Measurements from ENCODE around the gene NCLN.
"Not testable (repeated sequence)": the region's sequence is repeated elsewhere in the genome, so short reads cannot be mapped to it uniquely, and the experiment has no call there.

Gene NCLN

GRCh38 chr19:3184847-3185460 lies 776 bp upstream of the NCLN start:
- DNase-seq, result peak; percentile 71

- DNase-seq, result no peak
These were observed 494 bp downstream of the NCLN start for GRCh38 chr19:3186160-3186688.

- no peak for DNase-seq
These were observed 1.3 kb downstream of the NCLN start for GRCh38 chr19:3186891-3187661.

DNA sequence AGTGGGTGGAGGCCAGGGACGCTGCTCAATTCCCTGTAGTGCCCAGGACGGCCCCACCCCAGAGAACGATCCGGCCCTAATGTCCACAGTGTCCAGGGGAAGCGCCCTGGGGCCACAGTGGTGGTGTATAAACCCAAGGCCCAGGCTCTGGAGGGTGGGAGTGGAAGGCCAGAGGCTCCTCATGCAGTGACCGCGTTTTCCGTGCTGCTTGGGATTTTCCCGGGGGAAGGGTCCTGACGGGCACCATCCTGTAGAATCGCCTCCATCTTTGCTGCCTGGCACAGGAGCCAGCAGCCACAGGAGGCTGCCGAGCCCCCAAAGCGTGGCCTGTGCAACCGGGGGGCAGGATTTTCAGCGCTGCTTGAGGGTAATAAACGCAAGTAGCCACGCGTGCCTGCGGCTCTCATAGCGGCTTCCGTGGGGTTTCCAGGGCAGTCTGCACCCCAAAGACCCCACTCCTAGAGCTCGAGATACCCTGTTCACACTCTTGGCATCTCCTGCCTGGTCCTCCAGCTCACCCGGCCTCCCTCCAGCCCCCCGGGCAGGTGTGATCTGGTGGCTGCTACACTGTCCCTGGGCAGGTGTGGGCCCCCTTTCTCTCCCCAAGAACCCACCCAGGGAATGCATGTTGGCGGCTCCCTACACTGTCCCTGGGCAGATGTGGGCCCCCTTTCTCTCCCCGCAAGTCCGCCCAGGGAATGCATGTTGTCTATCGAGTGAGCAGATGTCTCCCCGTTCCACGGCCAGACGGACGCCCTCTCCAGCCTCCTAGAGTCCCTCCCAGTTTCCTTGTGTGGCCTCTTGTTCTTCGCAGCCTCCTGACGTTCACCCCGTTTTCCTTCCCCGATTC lies 2.2 kb downstream of the NCLN start:
- no peak for DNase-seq

- no peak for DNase-seq
These were observed 3.2 kb downstream of the NCLN start for GRCh38 chr19:3188627-3189596.

DNA sequence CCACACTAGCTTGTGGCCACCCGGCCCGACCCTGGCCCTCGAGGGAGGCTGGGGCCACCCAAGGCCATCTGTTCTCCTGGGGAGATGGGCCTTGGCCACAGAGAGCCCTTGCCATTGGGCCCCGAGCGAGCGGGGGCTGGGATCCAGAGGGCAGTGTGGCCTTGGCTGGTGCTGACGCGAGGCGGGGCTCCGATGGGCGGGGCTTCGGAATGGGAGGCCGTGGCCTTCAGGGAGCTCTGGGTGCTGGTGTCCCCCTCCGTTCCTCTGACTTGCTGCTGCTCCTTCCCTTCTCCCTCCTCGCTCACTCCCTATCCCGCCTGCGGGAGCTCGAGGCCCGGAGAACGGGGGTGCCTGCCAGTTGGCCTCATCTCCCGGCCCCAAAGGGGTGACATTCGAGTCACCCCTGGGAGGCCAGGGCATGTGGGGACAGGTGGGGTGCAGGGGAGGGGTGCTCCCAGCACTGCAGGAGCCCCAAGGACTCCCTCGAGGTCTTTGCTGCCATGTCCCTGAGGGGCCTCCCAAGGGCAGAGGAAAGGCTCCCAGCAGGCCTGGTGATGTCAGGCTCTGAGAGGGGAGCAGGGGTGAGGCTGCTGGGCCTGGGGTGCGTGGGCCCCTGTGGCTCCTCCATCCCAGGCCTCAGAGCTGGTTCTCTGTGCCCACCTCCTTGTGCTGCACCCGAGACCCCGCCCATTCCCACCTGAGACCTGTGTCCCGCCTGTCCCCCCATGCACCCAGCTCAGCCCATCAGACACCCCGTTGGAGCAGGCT lies 4.2 kb downstream of the NCLN start:
- no peak for DNase-seq

GRCh38 chr19:3190470-3190770 lies 4.7 kb downstream of the NCLN start:
- no peak for DNase-seq

DNA sequence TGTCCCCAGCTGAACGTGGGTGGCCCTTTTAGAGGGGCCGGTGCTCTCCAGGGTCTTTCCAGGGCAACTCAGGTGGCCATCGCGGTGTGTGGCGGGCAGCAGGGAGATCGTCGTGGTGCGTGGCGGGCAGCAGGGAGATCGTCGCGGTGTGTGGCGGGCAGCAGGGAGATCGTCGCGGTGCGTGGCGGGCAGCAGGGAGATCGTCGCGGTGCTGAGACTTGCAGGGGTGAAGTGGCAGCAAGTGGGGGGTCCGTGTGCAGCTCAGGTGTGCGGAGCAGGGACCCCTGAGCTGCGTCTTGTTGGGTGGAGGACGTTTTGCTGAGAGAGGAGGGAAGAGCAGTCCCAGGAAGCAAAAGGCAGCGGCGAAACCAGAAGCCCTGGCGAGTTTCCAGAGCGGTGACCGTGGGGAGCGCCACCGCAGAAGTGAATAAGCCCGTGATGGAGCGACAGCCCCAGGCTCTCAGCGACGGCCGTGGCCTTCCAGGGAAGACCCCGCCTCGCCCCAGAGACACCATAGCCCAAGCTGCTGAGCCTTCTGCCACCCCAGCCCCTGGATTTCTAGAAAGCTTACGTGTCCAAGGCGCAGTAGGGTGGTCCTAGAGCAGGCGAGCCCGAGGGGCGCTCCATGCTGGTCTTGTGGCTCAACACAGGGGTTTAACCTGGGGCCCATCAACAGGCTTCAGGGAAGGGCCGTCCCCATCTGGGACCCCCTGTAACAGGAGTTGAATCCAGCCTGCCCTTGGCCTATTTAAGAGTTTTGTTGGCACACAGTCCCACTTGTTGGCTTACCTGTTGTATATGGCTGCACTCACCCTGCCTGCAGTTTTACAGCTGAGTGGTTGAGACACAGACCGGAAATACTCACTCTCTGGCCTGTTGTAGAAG lies 5.4 kb downstream of the NCLN start:
- no peak for DNase-seq

GRCh38 chr19:3191806-3192104 lies 6.0 kb downstream of the NCLN start:
- not testable (repeated sequence) for DNase-seq

DNA sequence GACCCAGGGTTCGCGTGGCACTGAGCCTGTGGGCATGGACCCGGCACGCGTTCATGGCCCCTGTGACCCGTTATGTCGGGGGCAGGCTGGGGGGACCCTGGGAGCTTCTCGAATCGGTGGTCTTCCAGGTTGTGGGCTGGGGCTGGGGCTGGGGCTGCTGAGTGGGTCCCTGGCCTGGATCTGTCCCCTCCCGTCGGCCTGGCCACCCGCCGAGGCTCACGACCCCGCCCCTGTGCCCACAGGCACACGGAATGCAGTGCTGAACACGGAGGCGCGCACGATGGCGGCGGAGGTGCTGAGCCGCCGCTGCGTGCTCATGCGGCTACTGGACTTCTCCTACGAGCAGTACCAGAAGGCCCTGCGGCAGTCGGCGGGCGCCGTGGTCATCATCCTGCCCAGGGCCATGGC lies 6.5 kb downstream of the NCLN start:
- DNase-seq, result no peak

- DNase-seq, result no peak
These were observed 7.0 kb downstream of the NCLN start for GRCh38 chr19:3192684-3193083.

- DNase-seq, result no peak
These were observed 7.8 kb downstream of the NCLN start for GRCh38 chr19:3193256-3194105.

- no peak for DNase-seq
These were observed 8.7 kb downstream of the NCLN start for GRCh38 chr19:3194106-3195087.

DNA sequence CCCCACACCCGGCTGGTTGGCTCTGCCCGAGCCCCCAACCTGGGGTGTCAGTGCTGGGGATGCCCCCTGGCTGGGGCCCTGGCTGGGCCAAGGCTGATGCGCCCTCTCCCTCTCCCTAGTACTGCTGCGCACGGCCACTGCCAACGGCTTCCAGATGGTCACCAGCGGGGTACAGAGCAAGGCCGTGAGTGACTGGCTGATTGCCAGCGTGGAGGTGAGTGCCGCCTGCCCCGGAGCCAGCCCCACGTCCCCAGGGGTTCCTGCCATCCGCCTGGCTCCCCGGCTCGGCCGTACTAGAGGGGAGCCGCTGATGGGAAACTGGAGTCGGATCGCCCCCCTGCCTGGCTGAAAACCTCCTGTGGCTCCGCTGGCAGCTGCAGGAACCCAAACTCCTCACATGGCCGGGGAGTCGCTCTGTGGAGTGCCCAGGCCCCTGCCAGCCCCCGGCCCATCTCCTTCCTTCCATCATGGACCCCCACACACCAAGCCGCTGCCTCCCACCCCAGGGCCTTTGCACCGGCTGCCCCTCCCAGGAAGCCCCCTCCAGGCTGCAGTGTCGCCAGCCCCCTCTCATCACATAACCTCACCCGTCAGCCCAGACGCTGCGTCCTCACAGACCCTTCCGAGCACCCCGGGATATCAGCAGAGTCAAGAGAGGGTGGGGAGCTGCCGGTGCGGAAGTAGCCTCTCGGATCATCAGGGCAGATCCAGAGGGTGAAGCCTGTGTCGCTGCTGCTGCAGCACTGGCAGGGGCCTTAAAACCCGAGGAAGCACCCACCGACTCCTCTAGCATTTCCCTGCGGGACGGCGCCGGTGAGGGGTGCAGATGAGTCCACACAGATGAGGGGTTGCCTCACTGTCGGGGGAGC lies 10.6 kb downstream of the NCLN start:
- DNase-seq, result no peak

GRCh38 chr19:3196933-3197205 lies 11.1 kb downstream of the NCLN start:
- DNase-seq, result no peak

- no peak for DNase-seq
These were observed 13.4 kb downstream of the NCLN start for GRCh38 chr19:3198901-3199700.

Measured in amniotic stem cell (primary cell).